HepG2 (cell line): ENCODE results near the gene GPR156. TPM values are rescaled to one million over a fixed set of nuclear protein-coding genes. Genes with fewer than 3 reads are reported as not detected.

Source experiments
- ATAC-seq: fragments of 200-7000 bp; cut with Tn5 transposase; 3 replicates; pipeline ENCODE4 v1.9.1; 2020; ENCODE audit warnings: mild to moderate bottlenecking, moderate library complexity
- BruUV-seq: library from RNA; stranded (reverse); fragments of 400-500 nt; replicated peaks from 2 replicates; lab custom pipeline; 2021; lab: Mats Ljungman, UMichigan
- CTCF ChIA-PET: fragments of 300-600 bp; formaldehyde crosslinking; extraction: SDS; loops from one replicate; lab custom pipeline; 2021; ENCODE audit warnings: low total read pairs, inconsistent platforms, low intra/inter-chr PET ratio; lab: Yijun Ruan, JAX
- POLR2A ChIA-PET: fragments of 350-600 bp; sonication (Branson Sonifier 250); formaldehyde crosslinking; loops from one replicate; lab custom pipeline; 2020; ENCODE audit warnings: antibody characterized with exemption, inconsistent platforms; lab: Yijun Ruan, JAX
- DNase-seq: peaks from one replicate; pipeline ENCODE4 v3.0.0-alpha.2; 2015; ENCODE audit warnings: low spot score
- FAIRE-seq: peaks from 3 replicates; lab custom pipeline; 2011; peaks lifted over from hg19 to GRCh38; lab: Jason Lieb, UNC
- H2AFZ ChIP-seq: one replicate; pipeline ENCODE4 v1.6.1; 2011; ENCODE audit warnings: low read length, inconsistent platforms
- H3K27ac ChIP-seq: fragments of 300-600 bp; 3 replicates; pipeline ENCODE4 v1.8.0; 2011; ENCODE audit warnings: mixed run types, mild to moderate bottlenecking, mixed read lengths, low read length, inconsistent platforms; ENCODE audit not compliant: insufficient read depth; ENCODE audit errors: extremely low read length
- H3K27me3 ChIP-seq, 2 experiments: fragments of 200-600 bp in 1 of 2; 2 replicates in 1 of 2; 3 replicates in 1 of 2; pipeline versions ENCODE4 v1.6.0 to v1.8.0; 2011; ENCODE audit warnings: low read length in 2 of 2, mild to moderate bottlenecking in 2 of 2, moderate library complexity in 2 of 2, inconsistent platforms in 1 of 2; ENCODE audit not compliant: insufficient read depth in 2 of 2, control insufficient read depth in 1 of 2
- H3K36me3 ChIP-seq, 2 experiments: fragments of 200-600 bp in 1 of 2; replicated peaks in 1 of 2; 2 replicates in 1 of 2; 3 replicates in 1 of 2; pipeline versions ENCODE4 v1.5.1 to v1.8.0; 2011; ENCODE audit warnings: low read length in 2 of 2, inconsistent platforms in 1 of 2; ENCODE audit not compliant: insufficient read depth in 2 of 2, control insufficient read depth in 1 of 2
- H3K4me1 ChIP-seq: 2 replicates; pipeline ENCODE4 v1.5.1; 2012; ENCODE audit warnings: low read length, inconsistent platforms; ENCODE audit not compliant: insufficient read depth
- H3K4me2 ChIP-seq: 2 replicates; pipeline ENCODE4 v1.6.0; 2011; ENCODE audit warnings: low read depth, low read length, inconsistent platforms
- H3K4me3 ChIP-seq, 3 experiments: fragments of 200-600 bp in 1 of 3; sonication (generic), shearing (Covaris generic) in 1 of 3; replicated peaks in 1 of 3; 2 replicates each; pipeline ENCODE4 v1.5.1; 2011 to 2016; ENCODE audit warnings: low read length in 3 of 3, inconsistent platforms in 2 of 3, low read depth in 2 of 3, mild to moderate bottlenecking in 2 of 3, control low read depth in 1 of 3, mixed read lengths in 1 of 3; ENCODE audit not compliant: insufficient read depth in 1 of 3
- H3K79me2 ChIP-seq: one replicate; pipeline ENCODE4 v1.6.1; 2011; ENCODE audit warnings: low read length, inconsistent platforms; ENCODE audit not compliant: insufficient read depth
- H3K9ac ChIP-seq: 2 replicates; pipeline ENCODE4 v1.6.0; 2011; ENCODE audit warnings: mild to moderate bottlenecking, low read depth, low read length, inconsistent platforms; ENCODE audit not compliant: insufficient read depth
- H3K9me3 ChIP-seq: 2 replicates; pipeline ENCODE4 v1.5.1; 2012; ENCODE audit warnings: mild to moderate bottlenecking, low read length
- H4K20me1 ChIP-seq: 2 replicates; pipeline ENCODE4 v1.6.0; 2011; ENCODE audit warnings: inconsistent platforms, mild to moderate bottlenecking, low read length, moderate library complexity; ENCODE audit not compliant: insufficient read depth
- DNMT3B ChIP-seq: conservative IDR thresholded peaks from 2 replicates; pipeline ENCODE4 v1.6.1; 2016; ENCODE audit warnings: missing biosample characterization, control low read depth
- GMEB2 ChIP-seq: IDR thresholded peaks from 2 replicates; pipeline ENCODE4 v1.6.1; 2016; ENCODE audit warnings: missing biosample characterization, missing genetic modification reagents, low read depth
- MAFG ChIP-seq: sonication (generic); formaldehyde crosslinking; IDR thresholded peaks from 2 replicates; pipeline ENCODE4 v1.5.1; 2020; ENCODE audit warnings: mild to moderate bottlenecking, missing genetic modification reagents
- MEIS2 ChIP-seq: sonication (generic); formaldehyde crosslinking; IDR thresholded peaks from 2 replicates; pipeline ENCODE4 v1.9.0; 2021; ENCODE audit warnings: mild to moderate bottlenecking, missing genetic modification reagents
- MZF1 ChIP-seq: sonication (generic); formaldehyde crosslinking; IDR thresholded peaks from 2 replicates; pipeline ENCODE4 v1.8.1; 2023; ENCODE audit warnings: mild to moderate bottlenecking, missing genetic modification reagents, borderline replicate concordance
- SOX5 ChIP-seq: IDR thresholded peaks from 2 replicates; pipeline ENCODE4 v1.6.1; 2016; ENCODE audit warnings: borderline replicate concordance
- TARDBP ChIP-seq: sonication (generic); formaldehyde crosslinking; IDR thresholded peaks from 2 replicates; pipeline ENCODE4 v1.8.0; 2022; ENCODE audit warnings: mild to moderate bottlenecking, missing genetic modification reagents
- TEAD2 ChIP-seq: sonication (generic); formaldehyde crosslinking; IDR thresholded peaks from 2 replicates; pipeline ENCODE4 v1.9.0; 2021; ENCODE audit warnings: missing genetic modification reagents
- TGIF2 ChIP-seq: IDR thresholded peaks from 2 replicates; pipeline ENCODE4 v1.6.1; 2016; ENCODE audit warnings: control low read depth, missing compliant biosample characterization
- THAP11 ChIP-seq: IDR thresholded peaks from 2 replicates; pipeline ENCODE4 v1.6.1; 2016; ENCODE audit warnings: missing biosample characterization, missing genetic modification reagents
- THYN1 ChIP-seq: sonication (generic); formaldehyde crosslinking; IDR thresholded peaks from 2 replicates; pipeline ENCODE4 v1.8.1; 2023; ENCODE audit warnings: low read depth, mild to moderate bottlenecking, moderate library complexity, missing genetic modification reagents, borderline replicate concordance
- ZNF235 ChIP-seq: sonication (generic); formaldehyde crosslinking; IDR thresholded peaks from 2 replicates; pipeline ENCODE4 v1.8.1; 2023; ENCODE audit warnings: mild to moderate bottlenecking, missing genetic modification reagents, borderline replicate concordance
- ZNF260 ChIP-seq: sonication (generic); formaldehyde crosslinking; IDR thresholded peaks from 2 replicates; pipeline ENCODE4 v1.4.0; 2020; ENCODE audit warnings: missing genetic modification reagents, low read depth, mild to moderate bottlenecking, borderline replicate concordance
- ZNF333 ChIP-seq: sonication (generic); formaldehyde crosslinking; IDR thresholded peaks from 2 replicates; pipeline ENCODE4 v1.4.0; 2020; ENCODE audit warnings: mild to moderate bottlenecking, missing genetic modification reagents, borderline replicate concordance
- ZNF343 ChIP-seq: sonication (generic); formaldehyde crosslinking; IDR thresholded peaks from 2 replicates; pipeline ENCODE4 v1.4.0; 2020; ENCODE audit warnings: mild to moderate bottlenecking, missing genetic modification reagents
- ZNF451 ChIP-seq: sonication (generic); formaldehyde crosslinking; IDR thresholded peaks from 2 replicates; pipeline ENCODE4 v1.5.0; 2020; ENCODE audit warnings: mild to moderate bottlenecking, missing genetic modification reagents
- ZNF75D ChIP-seq: sonication (generic); formaldehyde crosslinking; IDR thresholded peaks from 2 replicates; pipeline ENCODE4 v1.8.1; 2023; ENCODE audit warnings: missing genetic modification reagents, mild to moderate bottlenecking, borderline replicate concordance
- ZNF766 ChIP-seq: sonication (generic); formaldehyde crosslinking; IDR thresholded peaks from 2 replicates; pipeline ENCODE4 v1.5.0; 2020; ENCODE audit warnings: missing genetic modification reagents, borderline replicate concordance
- WGBS: methylation state at CpG from one replicate; pipeline ENCODE4 v1.1.6; 2017; ENCODE audit warnings: low lambda C conversion rate; 5-methylcytosine and 5-hydroxymethylcytosine counted together
- in situ Hi-C: cut with HindIII; loops from 2 replicates; pipeline ENCODE4 v1.10.0; 2017; ENCODE audit warnings: low pct_unique_long_range_greater_than_20kb; ENCODE audit not compliant: extremely low pct_ligation_motif_present
- intact Hi-C: fragments of 100-400 bp; cut with micrococcal nuclease; formaldehyde crosslinking; loops from one replicate; pipeline ENCODE4 v1.10.0; 2022; ENCODE audit not compliant: unreplicated experiment
- polyA plus RNA-seq, 8 experiments: library from polyadenylated mRNA; depleted of rRNA in 3 of 8; stranded (reverse) in 7 of 8; unstranded in 1 of 8; fragments of >200 nt; fragmentation: Illumina TruSeq in 4 of 8; extraction: Trizol in 4 of 8; gene quantifications; 2 replicates each; pipeline versions ENCODE4 v1.2.1 to v1.2.3, GENCODE V29; 2011 to 2016; ENCODE audit warnings: low read depth in 4 of 8, missing spikeins in 1 of 8, mixed read lengths in 1 of 8; ENCODE audit not compliant: insufficient read depth in 1 of 8
- total RNA-seq, 5 experiments: library from RNA; depleted of rRNA; stranded (reverse); fragments of >200 nt; fragmentation: Illumina TruSeq; extraction: Trizol; gene quantifications; 2 replicates each; pipeline ENCODE4 v1.2.3, GENCODE V29; 2016; ENCODE audit warnings: low read depth in 1 of 5
- TF ChIP-seq, protein P1 (sequence below): sonication (generic); formaldehyde crosslinking; IDR thresholded peaks from 2 replicates; pipeline ENCODE4 v1.4.0; 2020; ENCODE audit warnings: missing genetic modification reagents, mild to moderate bottlenecking, borderline replicate concordance

GPR156 gene
- total and polyA plus RNA-seq, 2 of the 13 experiments (the other 11 are each of a cell fraction or from before 2014, with no cell fraction given) = not detected

DNA sequence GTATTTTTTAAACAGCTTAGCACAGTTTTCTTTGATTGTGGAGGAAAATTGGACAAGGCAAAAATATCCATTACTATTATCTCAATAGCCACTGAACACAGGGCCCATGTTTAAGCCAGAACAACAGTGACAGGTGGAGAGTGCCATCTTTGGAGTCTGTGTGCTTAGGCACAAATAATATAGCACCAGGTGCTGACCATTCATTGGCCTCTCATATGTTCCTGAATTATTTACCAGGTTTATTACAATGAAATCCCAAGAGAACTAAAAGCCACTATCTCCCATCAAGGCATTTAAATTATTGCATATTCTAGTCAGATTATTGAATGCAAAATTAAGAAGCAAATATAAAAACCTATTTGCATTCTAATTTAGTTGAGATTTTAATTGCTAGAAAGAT lies 39.6 kb downstream of the GPR156 start:
- no peak overlapping the region for H3K4me3 ChIP-seq
- no peaks in the 10 kb centered on the region for H3K27me3 ChIP-seq
- ChIA-PET POLR2A (no interaction called here), CTCF (interaction anchor here (2.8 to 3.0 kb wide), 2 partner anchors 172 to 313 kb away, joined by 25 to 28 read pairs; no protein-coding TSS in a partner anchor)
- BruUV-seq = no TSS peak
- FAIRE-seq = no peak
- in situ Hi-C loops = no loop called here
- H3K9me3 ChIP-seq = no peaks in the 10 kb centered on the region
- no peak overlapping the region for H3K27ac ChIP-seq
- no peaks in the 10 kb centered on the region for H3K36me3 ChIP-seq
- ATAC-seq = no peak
- H4K20me1 ChIP-seq = no peaks in the 10 kb centered on the region
- DNase-seq = no peak
- intact Hi-C loops = loop anchor here (10.0 kb wide), 1 partner anchor 99 kb away; the partner anchor contains the start of gene LRRC58
- no peak for TF ChIP-seq ZNF333
- no peak for TF ChIP-seq ZNF75D (CRISPR knock-in tag)
- TF ChIP-seq GMEB2 = no peak
- TF ChIP-seq DNMT3B (CRISPR knock-in tag) = no peak
- TF ChIP-seq SOX5 (CRISPR knock-in tag) = no peak
- H3K4me1 ChIP-seq = no peaks in the 10 kb centered on the region
- H2AFZ ChIP-seq = no peak overlapping the region
- no peak overlapping the region for H3K9ac ChIP-seq
- H3K4me2 ChIP-seq = no peak overlapping the region
- no peaks in the 10 kb centered on the region for H3K79me2 ChIP-seq

DNA sequence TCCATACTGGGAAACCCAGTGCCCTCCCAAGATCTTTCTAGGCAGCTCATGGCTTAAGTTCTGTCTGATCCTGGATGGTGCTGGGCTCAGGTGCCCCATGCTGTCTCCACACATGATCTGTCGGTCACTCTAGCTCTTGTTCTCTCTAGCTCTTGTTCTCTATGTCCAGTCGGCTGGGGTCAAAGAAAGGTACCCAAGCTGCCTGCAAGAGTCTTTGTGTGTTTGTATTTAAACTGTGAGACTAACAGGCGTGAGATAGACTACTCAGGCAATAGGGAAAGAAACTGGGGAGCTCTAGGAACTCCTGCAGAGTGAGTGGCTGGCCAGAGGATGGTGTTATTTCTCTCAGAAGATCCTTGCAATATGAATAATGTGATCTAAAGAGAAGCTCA lies 40.2 kb downstream of the GPR156 start:
- Histone ChIP-seq H3K27me3 (0 out of 5 replicates have a peak, but pooled peaks cover 0 to under 1% of the 10 kb centered on the region in 2 experiments), H2AFZ (no peak overlapping the region), H3K9ac (no peak overlapping the region), H3K4me3 (no peak overlapping the region), H3K9me3 (no peaks in the 10 kb centered on the region), H3K79me2 (no peaks in the 10 kb centered on the region), H3K27ac (no peak overlapping the region), H3K4me1 (no peaks in the 10 kb centered on the region), H3K36me3 (no peaks in the 10 kb centered on the region), H3K4me2 (no peak overlapping the region), H4K20me1 (no peaks in the 10 kb centered on the region)
- ChIA-PET POLR2A (no interaction called here), CTCF (interaction anchor here (1.2 to 3.0 kb wide), 4 partner anchors 172 to 314 kb away, joined by 3 to 28 read pairs (median 20); no protein-coding TSS in a partner anchor)
- no TSS peak for BruUV-seq
- ATAC-seq (no peak), DNase-seq (no peak), FAIRE-seq (no peak)
- WGBS = 13% methylated on average over 3 of the region's 3 CpGs
- intact Hi-C loops (loop anchor here (1.0 to 10.0 kb wide), 4 partner anchors 100 to 314 kb away; partner anchors contain the start of gene LRRC58), in situ Hi-C loops (loop anchor here (5.0 kb wide), 2 partner anchors 172 to 317 kb away; no protein-coding TSS in a partner anchor)
- TF ChIP-seq MZF1 (no peak), THAP11 (CRISPR knock-in tag) (no peak), ZNF343 (no peak), THYN1 (CRISPR knock-in tag) (no peak), MEIS2 (no peak), TEAD2 (CRISPR knock-in tag) (no peak), ZNF451 (CRISPR knock-in tag) (no peak), TGIF2 (CRISPR knock-in tag) (no peak), ZNF260 (CRISPR knock-in tag) (no peak), ZNF235 (CRISPR knock-in tag) (no peak), MAFG (no peak), ZNF766 (CRISPR knock-in tag) (no peak), TARDBP (CRISPR knock-in tag) (no peak)
- TF ChIP-seq, protein P1, sequence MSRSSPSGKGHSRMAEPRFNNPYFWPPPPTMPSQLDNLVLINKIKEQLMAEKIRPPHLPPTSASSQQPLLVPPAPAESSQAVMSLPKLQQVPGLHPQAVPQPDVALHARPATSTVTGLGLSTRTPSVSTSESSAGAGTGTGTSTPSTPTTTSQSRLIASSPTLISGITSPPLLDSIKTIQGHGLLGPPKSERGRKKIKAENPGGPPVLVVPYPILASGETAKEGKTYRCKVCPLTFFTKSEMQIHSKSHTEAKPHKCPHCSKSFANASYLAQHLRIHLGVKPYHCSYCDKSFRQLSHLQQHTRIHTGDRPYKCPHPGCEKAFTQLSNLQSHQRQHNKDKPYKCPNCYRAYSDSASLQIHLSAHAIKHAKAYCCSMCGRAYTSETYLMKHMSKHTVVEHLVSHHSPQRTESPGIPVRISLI = no peak
